Hematopoietic multipotent progenitor cell treated with erythropoietin and hydrocortisone succinate and interleukin-3 and kit ligand, for 4 days (in vitro differentiated cells): ENCODE data around the gene SDK1.

Experiments
- DNase-seq: peaks from one replicate; pipeline ENCODE4 v3.0.0-alpha.2; 2015

The SDK1 gene

DNA sequence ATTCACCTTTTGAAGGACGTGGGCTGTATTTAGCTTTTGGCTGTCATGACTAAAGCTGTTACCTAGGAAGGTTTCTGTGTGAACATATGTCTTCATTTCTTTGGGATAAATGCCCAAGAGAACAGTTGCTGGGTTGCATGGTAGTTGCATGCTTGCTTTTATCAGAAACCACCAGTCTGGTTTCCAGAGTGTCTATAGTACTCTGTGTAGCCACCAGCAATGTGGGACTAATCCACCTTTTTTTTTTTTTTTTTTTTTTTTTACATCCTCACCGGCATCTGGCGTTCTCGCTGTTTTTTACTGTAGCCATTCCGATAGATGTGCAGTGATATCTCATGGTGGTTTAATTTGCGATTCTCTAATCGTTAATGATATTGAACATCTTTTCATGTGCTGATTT, 297.8 kb downstream of the SDK1 start:
- no peak for DNase-seq

DNA sequence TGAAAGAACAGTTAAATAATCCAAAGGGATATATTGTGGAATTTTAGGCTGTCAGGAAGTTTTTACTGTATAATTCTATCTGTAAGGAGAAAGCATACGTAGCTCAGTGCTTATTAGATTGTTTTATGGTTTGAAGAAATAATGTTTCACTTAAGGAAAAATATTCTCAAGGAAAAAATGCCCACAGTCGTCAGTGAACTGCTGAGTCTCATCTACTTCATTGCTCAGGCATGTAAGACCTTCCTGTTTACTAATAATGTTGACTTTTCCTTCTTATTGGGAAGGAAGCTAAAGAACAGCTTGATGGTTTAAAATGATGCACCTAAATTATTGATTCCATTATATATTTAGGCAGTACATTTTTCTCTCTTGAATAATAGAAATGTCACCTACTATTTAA, 304.2 kb downstream of the SDK1 start:
- no peak for DNase-seq

DNA sequence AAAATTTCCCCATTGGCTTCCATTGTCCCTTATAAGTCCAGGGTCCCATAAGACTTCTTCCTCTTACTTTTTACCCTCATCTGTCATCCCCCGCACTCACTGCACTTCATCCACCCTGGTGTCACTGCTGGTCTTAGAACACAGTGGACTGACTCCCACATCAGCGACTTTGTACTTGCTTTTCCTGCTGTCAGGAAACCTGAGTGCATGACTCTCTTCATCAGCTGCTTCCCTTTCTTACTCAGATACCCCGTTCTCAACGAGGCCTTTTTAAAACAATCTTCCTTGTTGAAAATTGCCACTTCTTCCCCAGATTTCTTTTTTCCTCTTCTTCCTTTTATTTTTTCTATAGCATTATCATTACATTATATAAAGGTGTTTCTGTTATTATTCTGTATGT, 305.4 kb downstream of the SDK1 start:
- no peak for DNase-seq

DNA sequence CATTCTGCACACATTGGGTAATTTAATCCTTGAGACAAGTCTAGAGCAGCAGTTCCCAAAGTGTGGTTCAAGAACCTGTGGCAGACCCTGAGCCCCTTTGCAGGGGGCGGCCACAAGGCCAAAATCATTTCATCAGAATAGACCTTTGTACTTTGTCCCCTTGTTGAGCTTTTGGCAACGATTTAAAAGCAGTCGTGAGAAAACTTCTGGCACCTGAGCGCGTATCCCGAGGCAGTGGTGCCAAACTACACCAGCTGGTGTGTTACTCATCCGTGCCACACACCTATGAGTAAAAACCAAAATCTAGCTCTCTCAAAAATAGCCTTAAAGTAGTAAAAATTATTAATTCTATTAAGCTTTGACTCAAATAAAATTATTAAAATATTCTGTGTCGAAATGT, 306.8 kb downstream of the SDK1 start:
- DNase-seq: no peak

DNA sequence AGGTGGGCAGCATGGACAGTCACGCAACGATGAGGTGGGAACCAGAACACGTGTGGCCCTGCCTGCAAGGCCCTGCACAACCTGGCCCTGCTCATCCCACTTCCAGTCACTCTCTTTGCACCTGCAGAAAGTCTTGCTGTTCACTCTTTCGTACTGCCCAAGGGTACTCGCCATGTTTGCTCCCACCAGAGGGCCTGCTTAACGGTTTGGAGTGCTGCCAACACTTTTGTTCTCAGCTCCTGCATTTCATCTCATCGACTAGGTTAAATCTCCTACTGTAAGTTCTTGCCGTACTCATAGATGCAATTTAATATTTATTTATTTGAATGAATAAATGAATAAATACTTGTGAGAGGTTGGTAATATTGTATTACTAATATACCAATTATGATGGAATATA, 315.3 kb downstream of the SDK1 start:
- DNase-seq: no peak

DNA sequence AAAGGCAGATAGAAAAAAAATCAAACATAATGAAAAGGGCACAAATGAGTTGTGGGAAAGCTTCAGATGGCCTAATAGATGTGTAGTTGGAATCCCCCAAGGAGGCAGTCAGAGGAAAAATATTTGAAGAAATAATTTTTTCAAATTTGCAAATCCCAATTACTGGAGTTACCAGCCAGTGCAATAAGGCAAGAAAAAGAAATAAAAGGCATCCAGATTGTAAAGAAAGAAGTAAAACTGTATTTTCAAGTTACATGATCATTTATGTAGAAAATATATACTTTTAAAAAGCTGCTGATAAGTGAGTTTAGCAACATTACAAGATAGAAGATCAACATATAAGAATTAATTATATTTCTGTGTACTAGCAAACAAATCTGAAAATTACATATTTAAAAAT, 329.0 kb downstream of the SDK1 start:
- no peak for DNase-seq

DNA sequence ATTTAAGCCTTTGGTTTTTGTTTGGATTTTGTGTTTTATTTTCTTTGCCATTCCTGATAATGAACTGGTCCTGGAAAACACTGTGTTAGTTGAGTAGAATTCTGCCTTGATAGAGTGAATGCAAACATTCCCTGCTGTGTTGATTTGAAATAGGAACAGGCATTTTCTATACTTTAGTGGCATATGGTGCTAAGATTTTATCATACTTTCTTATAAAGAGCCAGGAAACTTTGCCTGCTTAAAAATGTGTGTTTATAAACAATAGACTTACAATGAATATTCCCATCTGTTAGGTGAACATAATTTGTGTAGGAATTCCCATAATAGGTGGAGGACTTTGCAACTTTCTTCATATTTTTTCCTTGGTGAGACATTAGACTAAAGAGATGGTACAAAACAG, 333.3 kb downstream of the SDK1 start:
- no peak for DNase-seq

DNA sequence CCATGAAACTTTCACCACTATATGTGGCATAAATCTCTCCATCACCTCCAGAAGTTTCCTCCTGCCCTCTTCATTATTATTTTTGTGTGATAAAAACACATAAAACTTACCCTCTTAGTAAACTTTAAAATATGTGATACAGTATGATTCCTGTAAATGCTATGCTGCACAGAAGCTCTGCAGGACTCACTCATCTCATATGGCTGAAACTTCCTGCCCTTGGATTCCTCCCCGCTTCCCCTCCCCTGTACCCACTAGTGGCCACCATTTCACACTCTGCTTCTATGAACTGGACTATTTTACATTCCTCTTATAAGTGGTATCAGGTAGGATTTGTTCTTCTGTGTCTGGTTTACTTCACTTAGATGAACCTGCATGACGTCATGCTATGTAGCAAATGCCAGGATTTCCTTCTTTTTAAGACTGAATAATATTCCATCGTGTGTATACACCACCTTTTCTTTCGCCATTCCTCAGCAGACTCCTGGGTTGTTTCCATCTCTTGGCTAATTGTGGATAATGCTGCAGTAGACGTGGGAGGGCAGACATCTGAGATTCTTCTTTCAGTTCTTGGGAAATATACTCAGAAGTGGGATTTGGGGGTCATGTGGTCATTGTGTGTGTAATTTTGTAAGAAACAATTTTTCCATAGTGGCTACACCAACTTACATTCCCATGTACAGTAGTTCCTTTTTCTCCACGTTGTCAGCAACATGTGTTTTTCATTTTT, 335.2 kb downstream of the SDK1 start:
- no peak for DNase-seq

DNA sequence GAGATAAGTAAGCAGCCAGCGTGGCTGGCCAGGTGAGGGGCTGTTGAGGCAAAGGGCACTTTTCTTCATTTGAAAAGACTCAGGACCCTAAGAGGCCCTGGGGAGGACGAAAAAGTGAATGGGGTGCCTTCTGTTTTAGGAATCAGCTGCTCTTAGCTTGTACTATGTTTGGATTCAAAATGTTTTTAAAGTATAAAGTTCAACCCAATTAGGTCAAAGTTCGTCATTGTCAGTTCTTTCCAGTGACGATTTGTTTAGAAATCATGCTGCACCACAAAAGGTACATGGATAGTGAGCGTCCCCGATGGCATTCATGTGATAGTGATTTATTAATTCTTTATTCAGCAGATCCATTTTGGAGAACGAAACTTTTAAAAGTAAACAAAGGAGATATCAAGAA, 338.2 kb downstream of the SDK1 start:
- DNase-seq: no peak

DNA sequence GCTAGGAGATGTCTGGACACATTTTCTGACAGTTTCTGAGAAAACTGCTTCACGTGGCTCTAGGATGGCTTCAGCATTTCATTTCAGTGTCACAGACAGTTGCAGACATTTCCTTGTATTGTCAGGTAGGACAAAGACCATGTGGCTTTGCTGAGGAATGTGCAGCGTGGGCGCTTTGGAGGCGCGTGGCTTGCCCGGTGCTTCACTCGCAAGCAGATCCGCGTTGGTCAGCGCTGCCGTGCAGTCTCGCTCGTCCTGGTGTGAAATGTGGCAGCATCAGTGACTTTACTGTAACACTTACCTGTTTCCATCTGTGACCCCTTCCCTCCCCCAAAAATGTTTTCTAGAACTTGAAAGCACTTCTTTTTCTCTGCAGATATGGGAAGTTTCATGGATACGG, 340.5 kb downstream of the SDK1 start:
- DNase-seq: no peak

DNA sequence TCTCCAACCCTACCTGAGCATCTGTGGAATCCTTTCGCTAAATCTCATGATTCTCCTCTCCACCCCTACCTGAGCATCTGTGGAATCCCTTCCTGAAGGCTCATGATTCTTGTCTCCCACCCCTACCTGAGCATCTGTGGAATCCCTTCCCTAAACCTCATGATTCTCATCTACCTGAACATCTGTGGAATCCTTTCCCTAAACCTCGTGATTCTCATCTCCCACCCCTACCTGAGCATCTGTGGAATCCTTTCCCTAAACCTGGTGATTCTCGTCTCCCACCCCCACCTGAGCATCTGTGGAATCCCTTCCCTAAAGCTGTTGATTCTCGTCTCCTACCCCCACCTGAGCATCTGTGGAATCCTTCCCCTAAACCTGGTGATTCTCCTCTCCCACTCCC, 342.0 kb downstream of the SDK1 start:
- no peak for DNase-seq

DNA sequence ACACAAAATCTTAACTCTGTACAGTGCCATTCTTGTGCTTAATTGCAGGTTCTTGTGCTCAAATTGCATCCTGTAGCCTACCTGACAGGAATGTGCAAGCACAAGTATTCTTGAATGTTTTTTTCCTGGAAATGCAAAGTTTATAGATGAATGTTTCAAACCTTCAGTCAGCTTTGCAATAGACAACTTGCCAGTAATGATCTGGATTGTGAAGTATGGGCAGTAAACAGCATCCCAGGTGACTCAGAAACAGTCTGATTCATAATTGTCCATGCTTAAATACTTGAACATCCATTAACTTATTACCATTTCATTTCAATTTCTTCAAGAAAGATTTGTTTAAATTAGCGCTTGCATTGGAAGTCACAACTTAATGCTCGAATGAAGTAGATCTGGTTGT, 347.2 kb downstream of the SDK1 start:
- no peak for DNase-seq

DNA sequence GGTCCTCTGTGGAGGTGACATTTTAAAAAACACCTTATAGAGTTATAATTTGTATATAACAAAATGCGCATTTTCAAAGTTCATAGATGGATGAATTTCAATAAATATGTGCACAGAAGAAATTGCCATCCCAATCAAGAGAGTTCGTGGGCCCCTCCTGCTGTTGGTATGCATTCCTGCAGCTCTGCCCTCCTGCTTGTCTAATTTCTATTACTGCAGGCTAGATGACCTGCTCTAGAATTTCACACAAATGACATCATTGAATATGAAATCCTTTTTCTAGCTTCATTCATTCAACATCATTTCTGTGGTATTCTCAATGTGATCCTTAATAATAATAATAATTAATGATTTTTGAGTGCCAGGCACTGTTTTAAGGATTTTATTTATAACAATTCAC, 348.2 kb downstream of the SDK1 start:
- no peak for DNase-seq

DNA sequence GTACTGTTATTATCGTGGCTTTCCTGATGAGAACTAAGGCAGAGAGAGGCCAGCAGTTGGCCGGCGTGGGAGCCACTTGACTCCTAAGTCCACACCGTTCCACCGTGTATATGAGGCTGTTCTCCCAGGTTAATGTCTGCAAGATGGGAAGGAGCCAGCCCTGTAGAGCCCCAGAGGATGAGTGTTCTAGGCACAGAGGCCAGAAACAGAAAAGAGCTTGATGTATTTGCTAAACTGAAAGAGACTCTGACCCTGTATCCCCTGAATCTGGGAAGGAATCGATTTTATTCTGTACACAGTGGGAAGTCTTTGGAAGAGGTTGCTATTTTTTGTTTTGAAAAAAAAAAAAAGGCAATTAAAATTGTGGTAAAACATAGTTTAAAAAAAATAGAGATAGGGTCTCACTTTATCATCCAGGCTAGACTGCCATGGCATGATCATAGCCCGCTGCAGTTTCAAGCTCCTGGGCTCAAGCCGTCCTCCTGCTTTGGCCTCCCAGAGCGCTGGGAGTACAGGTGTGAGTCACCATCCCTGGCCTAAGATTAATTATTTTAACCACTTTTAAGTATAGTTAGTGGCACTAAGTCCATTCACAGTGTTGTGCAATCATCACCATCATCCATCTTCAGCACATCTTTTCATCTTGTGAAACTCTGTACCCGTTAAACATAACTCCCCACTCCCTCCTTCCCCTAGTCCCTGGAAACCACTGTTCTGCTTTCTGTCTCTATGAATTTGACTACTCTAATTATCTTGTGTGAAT, 348.8 kb downstream of the SDK1 start:
- DNase-seq: no peak

DNA sequence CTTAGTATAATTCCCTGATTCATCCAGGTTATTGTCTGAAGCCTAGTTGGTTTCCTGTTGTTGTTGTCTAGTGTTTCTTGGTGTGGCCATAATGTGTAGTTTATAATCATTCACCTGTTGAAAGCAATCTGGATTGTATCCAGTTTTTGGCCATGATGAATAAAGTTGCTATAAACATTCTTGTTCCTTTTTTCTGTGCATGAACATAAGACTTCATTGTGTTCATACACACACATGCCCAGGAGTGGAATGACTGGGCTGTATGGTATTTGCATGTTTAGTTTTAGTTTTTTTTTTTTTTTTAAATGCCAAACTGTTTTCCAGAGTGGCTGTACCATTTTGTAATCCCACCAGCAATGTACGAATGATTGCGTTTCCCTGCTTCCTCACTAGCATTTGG, 349.8 kb downstream of the SDK1 start:
- DNase-seq: no peak

DNA sequence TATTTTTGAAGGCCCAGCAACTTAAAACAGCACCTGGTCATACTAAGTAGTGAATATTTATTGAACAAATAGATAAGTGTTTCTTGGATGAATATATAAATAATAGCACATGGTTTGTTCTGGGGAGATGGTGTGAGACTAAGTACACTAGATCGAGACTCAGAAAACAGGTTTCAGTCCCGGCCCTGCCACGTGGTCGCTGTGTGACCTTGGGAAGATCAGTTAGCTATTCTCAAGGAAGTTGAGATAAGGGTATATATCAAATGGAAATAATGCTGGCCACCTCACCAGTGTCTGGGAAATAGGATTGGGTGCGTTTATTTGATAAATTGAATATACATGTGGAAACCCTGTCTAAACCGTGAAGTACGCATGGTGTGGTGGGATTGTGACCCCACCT, 354.6 kb downstream of the SDK1 start:
- no peak for DNase-seq

DNA sequence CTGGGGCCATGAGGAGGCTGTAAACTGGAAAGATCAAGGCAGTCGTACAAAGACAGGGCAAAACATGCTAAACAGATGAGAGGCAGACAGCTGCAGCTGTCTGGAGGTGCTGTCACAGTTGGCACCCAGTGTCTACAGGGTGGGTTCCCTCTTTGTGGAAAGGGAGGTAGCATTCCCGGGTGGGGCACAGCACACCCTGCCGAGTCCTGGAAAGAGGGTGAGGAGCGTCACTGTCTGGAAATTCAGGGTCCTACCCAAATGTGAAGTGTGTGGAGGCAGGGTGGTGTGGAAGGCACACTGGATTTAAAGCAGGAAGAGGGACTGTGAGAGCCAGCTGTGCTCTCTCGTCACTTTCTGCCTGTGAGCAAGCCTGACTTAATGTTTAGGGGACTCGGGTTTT, 356.2 kb downstream of the SDK1 start:
- DNase-seq: no peak

DNA sequence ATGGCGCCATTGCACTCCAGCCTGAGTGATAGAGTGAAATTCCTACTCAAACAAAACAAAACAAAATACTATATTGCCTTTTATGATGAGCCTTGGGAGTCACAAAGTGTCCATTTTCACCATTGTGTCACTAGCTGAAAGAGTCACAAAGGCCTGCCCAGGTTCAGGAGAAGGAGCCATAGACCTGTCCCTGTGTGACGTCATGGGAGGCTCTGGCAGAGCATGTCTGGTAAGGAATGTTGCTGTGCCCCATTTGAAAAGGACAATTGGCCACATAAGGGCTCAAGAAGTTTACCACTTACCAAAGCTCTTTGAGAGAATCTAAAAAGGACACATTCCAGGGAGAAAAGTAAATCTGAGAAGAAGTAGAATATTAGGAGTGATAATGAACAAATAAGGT, 367.7 kb downstream of the SDK1 start:
- no peak for DNase-seq

DNA sequence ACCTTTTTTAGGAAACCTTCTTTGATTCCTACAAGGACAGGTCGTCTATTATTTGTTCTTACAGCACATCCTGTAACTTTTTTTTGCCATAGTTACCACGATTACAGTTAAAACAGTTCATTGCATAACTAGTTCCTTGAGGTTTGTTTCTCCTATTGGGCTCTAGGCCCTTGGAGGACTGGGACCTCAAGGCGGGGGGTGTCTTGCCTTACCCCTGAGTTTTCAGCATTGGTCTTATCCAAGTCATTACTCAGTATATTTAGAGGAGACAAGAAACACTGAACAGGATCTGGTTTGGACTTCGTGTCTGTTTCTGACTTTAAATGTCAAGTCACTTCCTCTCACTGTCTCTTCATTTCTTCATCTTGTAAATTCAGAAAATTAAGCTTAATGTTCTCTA, 369.8 kb downstream of the SDK1 start:
- peak; percentile 42 for DNase-seq

DNA sequence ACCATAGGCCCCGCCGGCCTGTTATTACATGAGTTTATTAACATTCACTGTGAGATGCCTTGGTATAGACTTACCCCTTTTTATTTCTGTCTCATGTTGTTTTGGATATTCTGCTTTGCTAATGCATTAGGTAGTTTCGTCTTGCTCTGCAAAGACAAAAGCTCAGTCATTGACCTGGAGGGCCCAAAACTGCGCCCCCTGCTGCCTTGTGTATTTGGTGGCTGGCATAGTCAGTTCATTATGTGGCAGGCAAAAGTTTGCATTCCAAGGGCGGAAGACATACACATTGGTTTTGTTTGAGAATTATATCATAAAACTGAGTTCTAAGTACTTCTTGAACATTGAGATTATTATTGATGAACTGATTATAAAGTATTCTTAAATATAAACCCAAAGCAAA, 372.5 kb downstream of the SDK1 start:
- DNase-seq: peak; percentile 13

DNA sequence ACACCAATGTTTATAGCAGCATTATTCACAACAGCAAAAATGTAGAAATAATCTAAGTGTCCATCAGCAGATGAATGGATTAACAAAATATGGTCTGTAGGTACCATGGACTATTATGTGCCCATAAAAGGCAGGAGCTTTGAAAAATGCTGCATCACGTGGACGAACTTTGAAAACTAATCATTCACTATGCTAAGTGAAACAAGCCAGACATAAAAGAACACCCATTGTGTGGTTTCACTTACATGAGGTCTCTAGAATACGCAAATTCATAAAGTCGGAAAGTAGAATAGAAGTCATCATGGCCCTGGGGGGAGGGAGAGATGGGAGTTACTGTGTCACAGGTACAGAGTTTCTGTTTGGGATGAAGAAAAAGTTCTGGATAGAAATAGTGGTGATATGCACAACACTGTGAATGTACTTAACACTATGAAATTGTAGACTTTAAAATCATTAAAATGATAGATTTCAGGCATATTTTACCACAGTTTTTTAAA, 377.3 kb downstream of the SDK1 start:
- DNase-seq: no peak

DNA sequence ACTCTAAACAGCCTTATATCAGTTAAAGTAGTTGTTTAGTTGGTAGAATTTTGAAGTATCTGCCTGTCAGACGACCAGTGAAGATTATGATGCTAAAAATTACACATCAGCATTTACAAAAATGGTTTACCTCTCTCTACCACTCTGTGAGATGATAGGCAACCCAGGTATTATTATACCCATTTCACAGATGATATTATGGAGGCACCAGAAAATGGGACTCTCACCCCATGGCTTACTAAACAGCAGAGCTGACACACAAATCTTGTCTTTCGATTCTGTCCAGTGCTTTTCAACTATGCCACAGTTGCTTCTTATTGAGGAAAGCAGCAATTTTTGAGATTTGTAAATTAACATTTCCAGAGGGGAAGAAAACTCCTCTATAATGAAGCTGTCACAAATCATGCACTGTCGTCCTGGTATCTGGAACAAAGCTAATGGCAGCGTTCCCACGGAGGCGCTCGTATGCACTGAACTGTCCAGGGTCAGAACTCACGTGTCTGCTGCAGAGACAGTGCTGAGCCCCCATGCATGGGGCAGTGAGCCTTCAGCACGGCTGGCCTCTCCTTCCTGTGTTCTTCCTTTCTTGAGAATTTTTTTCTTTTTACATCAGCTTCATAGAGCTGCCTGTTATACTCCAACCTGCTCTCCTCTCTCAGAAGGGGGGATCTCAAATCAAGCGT, 381.1 kb downstream of the SDK1 start:
- DNase-seq: no peak

DNA sequence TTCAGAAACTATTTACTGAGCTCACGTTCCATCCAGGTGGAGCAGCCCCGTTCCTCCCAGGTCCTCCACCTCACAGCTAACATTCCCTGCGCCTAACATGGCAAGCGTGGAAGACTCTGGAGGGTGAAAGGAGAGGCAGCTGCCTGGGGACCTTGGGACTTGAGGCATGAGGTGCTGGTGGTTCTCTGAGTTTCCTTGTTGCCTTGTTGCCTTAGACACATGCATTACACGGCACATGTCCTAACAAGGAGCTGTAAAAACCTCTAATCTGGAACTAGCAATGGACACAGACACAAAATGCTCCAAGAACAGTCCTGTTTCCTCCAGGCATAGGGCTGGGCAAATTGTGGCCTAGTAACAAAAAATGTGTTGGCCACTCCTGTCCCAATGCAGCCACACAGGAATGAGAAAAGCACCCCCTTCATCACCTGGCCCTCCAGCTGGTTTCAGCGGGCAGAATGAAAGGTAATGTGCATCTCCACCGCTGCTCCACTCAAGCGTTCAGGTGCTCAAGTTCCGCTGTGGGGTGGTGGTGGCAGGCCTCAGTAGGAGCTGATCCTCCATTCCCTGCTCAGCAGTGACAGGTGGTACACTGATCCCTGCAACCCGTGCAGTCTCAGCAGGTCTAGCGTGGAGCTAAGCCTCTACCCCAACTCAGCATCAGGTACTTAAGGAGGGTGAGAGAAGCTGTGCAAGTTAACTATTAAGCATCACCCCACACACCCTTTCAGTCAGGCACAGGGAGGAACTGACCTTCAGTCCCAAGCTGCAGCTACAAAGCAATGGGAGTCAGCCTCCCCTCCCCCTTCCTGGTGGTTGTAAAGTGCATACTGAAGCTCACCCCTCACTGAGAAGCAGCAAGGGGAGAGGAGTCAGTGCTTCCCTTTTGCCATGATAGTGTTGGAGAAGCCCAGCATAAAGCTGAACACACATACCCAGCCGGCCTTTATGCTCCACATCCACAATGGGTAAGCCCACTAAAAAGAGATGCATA, 382.8 kb downstream of the SDK1 start:
- no peak for DNase-seq
